Fibroblast of lung (primary cell): ENCODE results near the gene NUP133.

Experiments used
- CTCF ChIP-seq, 2 donors: IDR thresholded peaks in 1 of 2; conservative IDR thresholded peaks in 1 of 2; 1 replicate in 1 of 2; 2 replicates in 1 of 2; pipeline ENCODE4 v1.5.1; 2011 to 2012; ENCODE audit warnings: low read length in 2 of 2, control low read depth in 1 of 2, inconsistent platforms in 1 of 2, low read depth in 1 of 2, mild to moderate bottlenecking in 1 of 2
- EZH2 ChIP-seq: IDR thresholded peaks from 2 replicates; pipeline ENCODE4 v1.5.1; 2012; ENCODE audit warnings: low read length, control low read depth, mild to moderate bottlenecking; ENCODE audit errors: missing control alignments

GRCh38 chr1:229425564-229426159 lies 82.5 kb downstream of the NUP133 start:
- TF ChIP-seq CTCF (conservative IDR thresholded peaks at IDR 0.05 in 1 of 2, IDR thresholded peaks at IDR 0.05 in 1 of 2; ENCODE audit: low read depth in 1 of 2, low read length in 2 of 2), result no peak
- TF ChIP-seq EZH2, result no peak
